DMS114 treated with DMSO at 0.1 percent for 48 hours (cell line): ENCODE results near the gene AMPH.

ENCODE experiments used
- DNase-seq: peaks from one replicate; lab custom pipeline; 2025; ENCODE audit not compliant: unreplicated experiment; lab: John Stamatoyannopoulos, UW

Gene AMPH

DNA sequence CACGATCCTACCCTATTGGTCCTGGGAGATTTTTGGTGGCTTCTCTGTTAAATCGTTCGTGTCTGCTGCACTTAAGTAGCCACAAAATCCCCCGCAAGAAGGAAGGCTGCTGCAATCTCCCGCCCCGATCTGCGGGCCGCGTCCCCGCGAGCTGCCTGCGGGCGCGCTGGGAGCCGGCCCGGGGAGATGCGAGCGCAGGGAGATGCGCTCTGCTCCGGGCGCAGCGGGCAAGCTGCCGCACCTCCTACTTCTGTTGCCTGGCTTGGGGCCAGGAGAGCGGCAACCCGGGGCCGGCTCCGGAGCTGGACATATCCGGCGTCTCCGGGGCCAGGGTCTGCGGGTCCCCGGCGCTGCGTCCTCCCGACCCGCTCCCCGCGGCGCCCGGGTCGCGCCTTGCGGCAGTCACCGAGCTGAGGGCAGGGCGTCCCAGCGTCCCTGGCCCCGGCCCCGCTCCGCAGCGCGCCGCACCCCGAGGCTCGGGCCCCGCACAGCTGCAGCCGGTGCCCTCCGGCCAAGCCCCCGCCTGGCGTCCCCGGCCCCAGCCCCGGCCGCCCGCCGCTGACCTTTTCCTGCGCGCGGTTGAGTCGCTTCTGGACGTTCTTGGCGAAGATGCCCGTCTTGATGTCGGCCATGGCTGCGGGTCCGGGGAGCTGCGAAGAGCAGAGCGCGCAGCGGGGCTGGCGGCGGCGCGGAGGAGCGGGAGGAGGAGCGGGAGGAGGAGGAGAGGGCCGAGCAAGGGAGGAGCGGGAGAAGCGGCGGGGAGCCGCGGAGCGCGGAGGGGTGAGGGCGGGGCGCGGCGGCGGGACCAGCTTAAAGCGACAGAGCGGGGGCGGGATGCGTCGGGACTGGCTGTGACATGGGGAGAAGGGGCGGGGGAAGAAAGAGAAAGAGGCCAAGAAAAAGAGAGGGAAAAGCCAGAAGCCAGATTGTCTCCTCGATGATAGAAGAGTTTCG is at the start of gene AMPH:
TSS of gene AMPH (minus strand) at position 654 of the 954 bp plus-strand sequence. CDS start at position 632, 22 bp downstream.
- DNase-seq, result peak; percentile 73

- no peak for DNase-seq
Measured at GRCh38 chr7:38679419-38679818, 48.2 kb upstream of the AMPH start.

DNA sequence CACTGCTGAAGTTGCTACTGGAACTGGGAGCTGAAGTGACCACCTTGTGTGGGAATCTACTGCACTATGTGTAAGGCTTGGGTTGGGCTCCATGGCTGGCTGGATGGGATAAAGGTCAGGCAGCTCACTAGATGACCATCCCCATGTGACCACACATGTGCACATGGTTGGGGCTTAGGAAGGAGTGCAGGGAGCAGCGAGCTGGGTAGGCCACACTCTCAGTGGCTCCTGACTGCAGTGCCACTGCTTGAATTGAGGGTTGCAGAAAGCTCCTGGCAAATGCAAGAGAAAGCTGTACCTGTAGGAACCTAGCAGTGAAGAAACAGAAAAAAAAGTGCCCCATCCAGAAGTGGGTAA is 47.5 kb upstream of the AMPH start:
- no peak for DNase-seq

DNA sequence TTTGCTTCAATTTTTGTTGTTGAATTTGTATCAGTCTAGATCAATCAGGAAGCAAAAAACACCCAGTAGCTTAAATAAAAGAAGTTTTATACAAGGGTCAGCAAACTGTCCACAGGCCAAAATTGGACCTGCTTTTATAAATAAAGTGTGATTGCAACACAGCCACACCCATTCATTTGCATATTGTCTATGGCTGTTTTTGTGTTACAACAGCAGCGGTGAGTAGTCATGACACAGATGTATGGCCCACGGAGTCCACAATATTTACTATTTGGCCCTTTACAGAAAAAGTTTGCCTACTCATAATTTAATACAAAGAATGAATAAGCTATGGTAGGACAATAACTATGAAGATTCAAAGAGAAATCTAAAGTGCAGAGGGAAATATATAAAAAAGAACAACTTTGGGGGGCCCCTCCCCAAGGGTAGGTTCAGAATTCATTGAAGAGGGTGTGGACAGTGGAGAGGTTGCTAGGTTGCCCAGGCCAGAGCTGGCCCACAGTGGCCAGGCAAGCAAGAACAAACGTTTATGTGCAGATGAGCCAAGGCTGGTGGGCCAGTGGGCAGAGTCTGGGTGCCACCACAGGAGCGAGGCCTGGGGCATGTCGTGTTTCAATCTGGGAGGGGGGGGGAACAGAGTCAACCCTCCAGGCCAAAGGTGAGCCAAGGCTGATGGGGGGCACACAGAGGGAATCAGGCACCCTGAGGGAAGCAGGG is 47.0 kb upstream of the AMPH start:
- DNase-seq, result no peak

DNA sequence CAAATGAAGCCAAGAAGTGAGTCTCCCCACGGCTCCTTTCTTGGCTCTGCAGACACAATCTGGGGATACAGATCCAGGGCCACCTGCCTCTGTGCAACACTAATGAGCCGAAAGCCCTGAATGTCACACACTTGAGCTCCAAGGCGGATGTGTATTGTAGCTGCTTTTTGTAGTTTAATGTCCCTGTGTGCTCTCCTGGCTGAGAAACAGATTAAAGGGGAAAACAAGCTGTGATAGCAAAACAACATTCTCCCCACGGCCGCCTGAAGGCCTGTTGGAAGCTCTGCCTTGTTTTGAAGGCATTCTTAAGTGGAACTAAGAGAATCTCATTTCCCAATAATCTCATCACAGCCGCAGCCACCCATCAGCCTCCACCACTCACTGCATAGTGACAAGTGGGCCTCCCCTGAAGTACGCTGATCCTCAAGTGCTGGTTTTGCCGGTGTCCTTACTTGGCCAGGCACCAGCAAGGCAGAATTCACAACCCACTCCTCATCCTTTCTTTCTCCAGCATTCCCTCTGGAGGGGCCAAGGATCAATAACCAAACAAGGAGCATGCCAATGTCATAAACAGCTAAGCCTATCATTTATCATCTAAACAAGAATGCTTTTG is 44.4 kb upstream of the AMPH start:
- DNase-seq, result no peak

DNA sequence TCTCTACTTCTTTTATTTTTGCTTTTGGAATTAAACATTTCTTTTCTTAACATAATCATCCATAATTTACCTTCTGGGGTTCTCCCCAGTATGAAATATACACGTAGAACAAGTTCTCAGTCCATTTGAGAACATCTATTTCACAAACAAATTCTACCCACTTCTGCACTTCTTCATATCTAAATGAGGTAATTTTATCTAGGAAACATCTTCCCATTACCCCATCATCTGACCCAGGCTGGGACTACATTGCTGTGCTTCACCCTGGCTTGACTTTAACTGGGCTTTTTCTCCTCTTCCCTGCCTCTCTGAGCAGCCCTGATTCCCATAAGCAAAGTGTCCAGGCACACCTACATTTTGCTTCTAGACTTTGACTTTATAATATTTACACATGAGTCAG is 43.3 kb upstream of the AMPH start:
- no peak for DNase-seq

DNA sequence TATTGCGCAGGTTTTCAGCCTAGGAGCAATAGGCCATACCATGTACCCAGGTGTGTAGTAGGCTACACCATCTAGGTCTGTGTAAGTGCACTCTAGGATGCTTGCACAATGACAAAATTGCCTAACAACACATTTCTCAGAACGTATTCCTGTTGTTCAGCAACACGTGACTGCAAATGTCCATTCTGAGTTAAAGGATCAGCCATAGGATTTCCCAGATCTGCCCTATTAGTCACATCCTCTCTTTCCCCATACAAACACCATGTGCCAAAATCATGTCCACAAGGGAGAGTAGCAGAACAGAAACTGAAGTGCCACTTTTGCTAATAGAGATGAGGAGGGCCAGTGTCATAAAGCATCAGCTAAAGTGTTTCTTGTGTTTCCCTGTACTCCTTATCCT is 42.6 kb upstream of the AMPH start:
- DNase-seq, result no peak

DNA sequence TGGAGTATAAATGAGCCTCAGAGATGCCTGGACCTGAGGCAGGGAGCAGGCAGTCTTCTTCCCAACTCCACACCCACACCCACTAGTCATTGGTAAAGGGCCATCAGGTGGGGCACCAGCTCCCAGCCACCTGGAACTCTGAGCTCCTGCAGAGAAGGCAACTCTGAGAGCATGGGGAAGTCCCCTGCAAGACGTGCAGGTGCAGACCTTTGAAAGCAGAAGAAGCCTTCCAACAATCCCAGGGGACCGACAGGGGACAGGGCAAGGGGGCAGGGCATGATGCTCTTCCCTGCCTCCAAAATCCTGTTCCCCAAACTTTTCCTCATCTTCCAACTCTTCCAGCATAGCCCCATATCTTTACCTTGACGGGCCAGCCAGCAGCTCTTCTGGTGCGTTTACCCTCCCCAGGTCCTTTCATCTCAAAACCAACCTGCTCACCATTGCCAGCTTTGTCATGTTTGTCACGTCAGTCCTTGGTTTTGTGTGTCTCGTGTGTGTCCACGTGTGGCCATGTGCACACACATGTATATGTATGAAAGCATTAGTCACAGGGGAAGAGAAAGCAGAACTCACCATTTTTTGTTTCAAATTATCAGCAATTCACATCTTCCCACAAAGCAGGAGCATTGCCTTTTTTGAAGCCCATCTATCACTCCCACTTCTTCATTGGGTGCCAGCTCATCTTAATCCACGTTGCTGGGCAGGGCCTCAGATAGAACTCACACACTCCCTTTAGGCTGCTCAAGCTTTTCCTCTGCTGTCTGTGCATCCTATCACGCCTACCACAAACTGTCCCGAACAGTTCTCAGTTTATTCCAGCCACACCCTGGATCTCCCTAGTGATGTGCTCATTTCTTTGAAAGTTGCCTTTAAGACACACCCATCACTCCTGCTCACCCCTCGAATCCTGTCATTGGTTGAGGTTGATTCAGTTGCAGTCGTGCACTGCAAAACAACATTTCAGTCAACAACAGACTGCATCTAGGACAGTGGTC is 41.0 kb upstream of the AMPH start:
- DNase-seq, result no peak

DNA sequence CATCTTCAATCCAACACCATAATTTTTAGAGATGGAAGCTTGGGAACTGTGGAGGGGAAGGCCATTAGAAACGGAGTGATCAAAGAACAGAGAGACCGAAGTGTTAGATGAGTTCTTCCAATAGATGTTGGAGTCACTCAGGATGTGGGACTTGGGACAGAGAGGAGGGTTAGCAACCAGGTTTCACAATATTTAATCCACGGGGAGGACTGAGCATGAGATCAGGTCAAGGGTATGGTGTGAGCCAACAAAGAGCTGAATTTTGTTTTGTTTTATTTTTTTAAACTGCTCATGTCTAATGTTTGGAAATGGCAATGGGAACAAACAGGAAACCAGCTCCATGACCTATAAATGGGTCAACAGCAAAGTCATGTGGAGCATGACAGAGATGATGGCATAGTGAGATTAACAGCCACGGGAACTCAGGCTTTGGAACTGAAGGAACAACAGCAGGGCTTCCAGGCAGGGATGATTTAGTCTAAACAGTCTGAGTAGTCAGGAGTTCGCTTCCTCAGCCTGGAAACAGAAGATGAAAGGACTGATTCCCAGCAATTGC is 38.9 kb upstream of the AMPH start:
- no peak for DNase-seq

GRCh38 chr7:38664972-38665371 is 33.8 kb upstream of the AMPH start:
- DNase-seq, result no peak

GRCh38 chr7:38660427-38661099 is 29.4 kb upstream of the AMPH start:
- peak; percentile 44 for DNase-seq

DNA sequence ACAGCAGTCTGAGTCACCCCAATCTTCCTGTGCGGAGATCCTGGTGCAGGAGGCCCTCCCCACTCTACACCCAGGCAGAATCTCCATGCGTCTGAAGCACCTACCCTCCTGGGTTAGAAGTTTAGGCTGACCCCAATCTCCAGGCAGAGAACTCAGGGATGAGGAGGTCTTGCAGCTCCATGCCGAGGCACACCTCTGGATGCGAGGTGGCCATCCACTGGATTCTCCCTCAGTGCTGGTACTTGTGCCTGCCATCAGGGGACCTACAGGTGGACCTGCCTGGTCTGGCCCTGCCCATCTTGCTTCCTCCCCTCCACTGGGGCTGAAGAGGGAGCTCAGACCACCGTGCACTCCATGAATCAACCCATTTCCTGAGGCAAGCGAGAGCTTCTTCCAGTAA is 28.8 kb upstream of the AMPH start:
- no peak for DNase-seq

GRCh38 chr7:38658921-38659320 is 27.7 kb upstream of the AMPH start:
- no peak for DNase-seq

DNA sequence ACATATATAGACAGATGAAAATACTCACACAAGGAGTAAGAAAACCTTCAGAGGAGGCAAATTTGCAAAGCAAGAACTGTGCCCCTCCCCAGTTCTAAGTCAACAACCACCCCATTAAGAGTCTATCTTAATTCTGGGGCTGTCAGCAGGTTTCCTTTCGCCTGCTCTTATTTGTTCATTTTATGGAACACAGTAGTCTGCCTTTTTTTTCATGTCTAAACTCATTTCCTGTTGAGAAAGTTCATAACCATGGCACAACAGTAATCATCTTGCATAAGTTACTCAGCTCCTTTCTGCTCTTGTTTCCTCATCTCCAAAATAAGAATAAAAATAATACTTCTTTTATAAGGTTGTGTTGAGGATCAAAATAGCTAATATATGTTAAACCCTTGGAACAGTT is 25.8 kb upstream of the AMPH start:
- no peak for DNase-seq

GRCh38 chr7:38655833-38656774 is 24.9 kb upstream of the AMPH start:
- no peak for DNase-seq

DNA sequence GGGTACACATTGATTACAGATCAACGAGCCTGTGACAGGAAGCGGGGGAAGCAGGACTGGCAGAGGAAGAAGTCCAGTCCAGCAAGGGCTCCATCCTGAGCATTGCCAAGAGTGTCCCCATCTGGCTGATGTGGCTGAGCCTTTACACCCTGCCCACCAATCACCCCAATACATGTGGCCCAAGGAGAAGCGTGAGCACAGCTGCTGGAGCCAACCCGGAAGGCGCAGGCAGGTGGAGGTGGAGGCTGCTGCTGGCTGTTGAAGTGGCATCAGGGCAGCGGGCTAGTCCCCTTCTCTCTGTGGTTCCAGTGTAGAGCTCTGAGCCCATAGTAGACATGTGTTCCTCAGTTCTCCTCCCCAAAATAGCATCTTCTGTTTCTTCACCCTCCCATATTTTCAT is 6.8 kb upstream of the AMPH start:
- DNase-seq, result no peak

- no peak for DNase-seq
Measured at GRCh38 chr7:38632411-38632810, 1.2 kb upstream of the AMPH start.

GRCh38 chr7:38629651-38630510 is 1.3 kb downstream of the AMPH start:
- no peak for DNase-seq
